H9 (cell line): ENCODE measurements around the gene MEIS3. TPM values are rescaled to one million over a fixed set of nuclear protein-coding genes. Genes with fewer than 3 reads are reported as not detected.

Experiments
- DNase-seq: peaks from one replicate; pipeline ENCODE4 v3.0.0-alpha.2; 2017
- H2AFZ ChIP-seq: one replicate; pipeline ENCODE4 v1.6.1; 2013; ENCODE audit warnings: mild to moderate bottlenecking, low read length, control low read depth, moderate library complexity
- H2AK5ac ChIP-seq: 2 replicates; pipeline ENCODE4 v1.6.1; 2013; ENCODE audit warnings: low read length, control low read depth, mixed read lengths; ENCODE audit not compliant: insufficient read length
- H2BK120ac ChIP-seq: one replicate; pipeline ENCODE4 v1.6.1; 2013; ENCODE audit warnings: low read depth, mild to moderate bottlenecking, low read length, control low read depth, inconsistent platforms; ENCODE audit not compliant: poor library complexity, severe bottlenecking
- H2BK12ac ChIP-seq: 2 replicates; pipeline ENCODE4 v1.6.1; 2013; ENCODE audit warnings: low read length, control low read depth, mixed read lengths, low read depth; ENCODE audit not compliant: insufficient read length
- H2BK15ac ChIP-seq: 2 replicates; pipeline ENCODE4 v1.6.1; 2013; ENCODE audit warnings: low read depth, low read length, control low read depth
- H2BK20ac ChIP-seq: one replicate; pipeline ENCODE4 v1.6.1; 2013; ENCODE audit warnings: low read depth, mild to moderate bottlenecking, low read length, control low read depth, inconsistent platforms; ENCODE audit not compliant: poor library complexity, severe bottlenecking
- H2BK5ac ChIP-seq: 2 replicates; pipeline ENCODE4 v1.6.1; 2013; ENCODE audit warnings: low read length, control low read depth, mixed read lengths; ENCODE audit not compliant: insufficient read length
- H3K14ac ChIP-seq: 2 replicates; pipeline ENCODE4 v1.6.1; 2013; ENCODE audit warnings: low read length, control low read depth; ENCODE audit not compliant: insufficient read depth
- H3K18ac ChIP-seq: 2 replicates; pipeline ENCODE4 v1.6.1; 2013; ENCODE audit warnings: low read depth, mild to moderate bottlenecking, mixed read lengths, low read length, control low read depth; ENCODE audit not compliant: insufficient read length
- H3K23ac ChIP-seq: 2 replicates; pipeline ENCODE4 v1.6.1; 2013; ENCODE audit warnings: low read length, control low read depth, mixed read lengths, low read depth; ENCODE audit not compliant: insufficient read length
- H3K23me2 ChIP-seq: 2 replicates; pipeline ENCODE4 v1.6.1; 2013; ENCODE audit warnings: low read depth, mild to moderate bottlenecking, mixed read lengths, low read length, control low read depth; ENCODE audit not compliant: insufficient read length, poor library complexity, severe bottlenecking
- H3K27ac ChIP-seq: 2 replicates; pipeline ENCODE4 v1.5.1; 2013; ENCODE audit warnings: low read length, control low read depth, mixed read lengths, low read depth; ENCODE audit not compliant: insufficient read length
- H3K27me3 ChIP-seq: 2 replicates; pipeline ENCODE4 v1.6.1; 2013; ENCODE audit warnings: low read length, control low read depth, inconsistent platforms; ENCODE audit not compliant: insufficient read depth
- H3K4ac ChIP-seq: 2 replicates; pipeline ENCODE4 v1.6.1; 2013; ENCODE audit warnings: low read depth, mild to moderate bottlenecking, control low read depth, inconsistent platforms, low read length, moderate library complexity
- H3K4me1 ChIP-seq: 2 replicates; pipeline ENCODE4 v1.6.1; 2013; ENCODE audit warnings: low read length, control low read depth, inconsistent platforms; ENCODE audit not compliant: insufficient read depth
- H3K4me2 ChIP-seq: 2 replicates; pipeline ENCODE4 v1.6.1; 2013; ENCODE audit warnings: low read length, control low read depth, mixed read lengths; ENCODE audit not compliant: insufficient read length, insufficient read depth
- H3K56ac ChIP-seq: 2 replicates; pipeline ENCODE4 v1.6.1; 2013; ENCODE audit warnings: low read depth, mild to moderate bottlenecking, mixed read lengths, low read length, control low read depth; ENCODE audit not compliant: insufficient read length
- H3K79me1 ChIP-seq: 2 replicates; pipeline ENCODE4 v1.6.1; 2013; ENCODE audit warnings: low read depth, mild to moderate bottlenecking, moderate library complexity, low read length, control low read depth, inconsistent platforms; ENCODE audit not compliant: insufficient read depth, poor library complexity, severe bottlenecking
- H3K79me2 ChIP-seq: 2 replicates; pipeline ENCODE4 v1.6.1; 2013; ENCODE audit warnings: low read length, control low read depth, inconsistent platforms; ENCODE audit not compliant: insufficient read depth
- H3K9ac ChIP-seq: 2 replicates; pipeline ENCODE4 v1.6.1; 2013; ENCODE audit warnings: low read length, control low read depth, mixed read lengths; ENCODE audit not compliant: insufficient read length; ENCODE audit errors: extremely low read depth
- H3K9me3 ChIP-seq: one replicate; pipeline ENCODE4 v1.6.1; 2013; ENCODE audit warnings: low read depth, low read length, inconsistent platforms; ENCODE audit not compliant: control insufficient read depth
- H3T11ph ChIP-seq: one replicate; pipeline ENCODE4 v1.6.1; 2013; ENCODE audit warnings: mild to moderate bottlenecking, low read length, control low read depth, inconsistent platforms
- H4K20me1 ChIP-seq: one replicate; pipeline ENCODE4 v1.6.1; 2013; ENCODE audit not compliant: control insufficient read depth, insufficient read length, insufficient read depth
- H4K5ac ChIP-seq: 2 replicates; pipeline ENCODE4 v1.6.1; 2013; ENCODE audit warnings: low read depth, mild to moderate bottlenecking, mixed read lengths, low read length, control low read depth; ENCODE audit not compliant: insufficient read length
- H4K8ac ChIP-seq: replicated peaks from 2 replicates; pipeline ENCODE4 v1.6.1; 2013; ENCODE audit warnings: low read length, control low read depth, mixed read lengths, low read depth; ENCODE audit not compliant: insufficient read length
- H4K91ac ChIP-seq: 2 replicates; pipeline ENCODE4 v1.6.1; 2013; ENCODE audit warnings: low read depth, mild to moderate bottlenecking, moderate library complexity, mixed read lengths, low read length, control low read depth; ENCODE audit not compliant: insufficient read length
- H3K27ac Mint-ChIP-seq, 3 experiments: 2 replicates in 2 of 3; 3 replicates in 1 of 3; pipeline ENCODE4 v1.8.0; 2020 to 2021; ENCODE audit warnings: mixed read lengths in 3 of 3, mild to moderate bottlenecking in 1 of 3, moderate library complexity in 1 of 3
- H3K27me3 Mint-ChIP-seq: 2 replicates; pipeline ENCODE4 v1.8.0; 2021; ENCODE audit warnings: low read depth, mild to moderate bottlenecking, moderate library complexity, mixed read lengths
- H3K36me3 Mint-ChIP-seq, 3 experiments: 2 replicates in 2 of 3; 3 replicates in 1 of 3; pipeline ENCODE4 v1.8.0; 2020 to 2021; ENCODE audit warnings: low read depth in 3 of 3, mixed read lengths in 3 of 3; ENCODE audit not compliant: insufficient read depth in 1 of 3
- H3K4me1 Mint-ChIP-seq, 2 experiments: 2 replicates each; pipeline ENCODE4 v1.8.0; 2020; ENCODE audit warnings: mixed read lengths in 2 of 2
- H3K4me3 Mint-ChIP-seq, 2 experiments: 2 replicates in 1 of 2; 3 replicates in 1 of 2; pipeline ENCODE4 v1.8.0; 2020 to 2021; ENCODE audit warnings: mild to moderate bottlenecking in 2 of 2, mixed read lengths in 2 of 2, moderate library complexity in 1 of 2
- H3K9me3 Mint-ChIP-seq, 2 experiments: 2 replicates in 1 of 2; 3 replicates in 1 of 2; pipeline ENCODE4 v1.8.0; 2020; ENCODE audit warnings: mild to moderate bottlenecking in 2 of 2, mixed read lengths in 2 of 2, moderate library complexity in 1 of 2
- WGBS: extraction: QIAGEN DNeasy Blood & Tissue Kit; methylation state at CpG from one replicate; pipeline ENCODE4 v1.1.7; 2013; ENCODE audit warnings: missing lambda C conversion rate, low lambda C conversion rate, mixed read lengths; ENCODE audit not compliant: insufficient read length; ENCODE audit errors: extremely low coverage; 5-methylcytosine and 5-hydroxymethylcytosine counted together
- total RNA-seq: library from RNA; stranded (reverse); gene quantifications from 2 replicates; pipeline ENCODE4 v1.2.1, GENCODE V29; 2021
- TF ChIP-seq, protein P1 (sequence below): fragments of 200-600 bp; sonication (generic); conservative IDR thresholded peaks from 3 replicates; pipeline ENCODE4 v1.8.0; 2021; ENCODE audit warnings: antibody characterized with exemption, mild to moderate bottlenecking

The MEIS3 gene
- total RNA-seq, 1 experiment from 2014 or later, result 44.0 TPM

DNA sequence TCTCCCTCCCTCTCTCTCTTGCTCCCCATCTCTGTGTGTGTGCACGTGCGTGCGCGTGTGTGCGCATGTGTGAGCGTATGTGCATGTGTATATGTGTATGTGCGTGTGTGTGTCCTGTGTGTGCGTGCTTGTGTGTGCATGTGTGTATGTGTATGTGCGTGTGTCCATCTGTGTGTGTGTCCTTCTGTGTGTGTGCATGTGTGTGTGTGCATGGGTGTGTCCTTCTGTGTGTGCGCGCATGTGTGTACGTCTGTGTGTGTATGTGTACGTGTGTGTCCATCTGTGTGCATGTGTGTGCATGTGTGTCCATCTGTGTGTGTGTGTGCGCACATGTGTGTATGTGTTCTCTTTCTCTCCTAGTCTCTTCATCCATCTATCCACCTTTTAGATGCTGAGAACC lies 40.1 kb upstream of the MEIS3 start:
- no peak overlapping the region for H2BK20ac ChIP-seq
- no peak overlapping the region for H3K4me2 ChIP-seq
- H3K23me2 ChIP-seq, result no peaks in the 10 kb centered on the region
- Mint-ChIP-seq H3K27ac (no peak overlapping the region), H3K9me3 (no peaks in the 10 kb centered on the region), H3K36me3 (peaks cover 5 to 11% (median 6%) of the 10 kb centered on the region in 3 experiments; a peak in 6 of 7 replicates), H3K4me3 (no peak overlapping the region), H3K4me1 (peaks cover 1 to 8% of the 10 kb centered on the region in 2 experiments), H3K27me3 (peaks cover 8% of the 10 kb centered on the region; the same call in 1 of the 2 replicates)
- no peak overlapping the region for H3K4ac ChIP-seq
- no peak overlapping the region for H2BK5ac ChIP-seq
- TF ChIP-seq, protein P1, sequence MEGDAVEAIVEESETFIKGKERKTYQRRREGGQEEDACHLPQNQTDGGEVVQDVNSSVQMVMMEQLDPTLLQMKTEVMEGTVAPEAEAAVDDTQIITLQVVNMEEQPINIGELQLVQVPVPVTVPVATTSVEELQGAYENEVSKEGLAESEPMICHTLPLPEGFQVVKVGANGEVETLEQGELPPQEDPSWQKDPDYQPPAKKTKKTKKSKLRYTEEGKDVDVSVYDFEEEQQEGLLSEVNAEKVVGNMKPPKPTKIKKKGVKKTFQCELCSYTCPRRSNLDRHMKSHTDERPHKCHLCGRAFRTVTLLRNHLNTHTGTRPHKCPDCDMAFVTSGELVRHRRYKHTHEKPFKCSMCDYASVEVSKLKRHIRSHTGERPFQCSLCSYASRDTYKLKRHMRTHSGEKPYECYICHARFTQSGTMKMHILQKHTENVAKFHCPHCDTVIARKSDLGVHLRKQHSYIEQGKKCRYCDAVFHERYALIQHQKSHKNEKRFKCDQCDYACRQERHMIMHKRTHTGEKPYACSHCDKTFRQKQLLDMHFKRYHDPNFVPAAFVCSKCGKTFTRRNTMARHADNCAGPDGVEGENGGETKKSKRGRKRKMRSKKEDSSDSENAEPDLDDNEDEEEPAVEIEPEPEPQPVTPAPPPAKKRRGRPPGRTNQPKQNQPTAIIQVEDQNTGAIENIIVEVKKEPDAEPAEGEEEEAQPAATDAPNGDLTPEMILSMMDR, result no peak
- no peaks in the 10 kb centered on the region for H3K9me3 ChIP-seq
- no peak overlapping the region for H3K18ac ChIP-seq
- no peak overlapping the region for H3K14ac ChIP-seq
- H3K27ac ChIP-seq, result no peak overlapping the region
- H3T11ph ChIP-seq, result no peak overlapping the region
- no peak overlapping the region for H3K9ac ChIP-seq
- H3K79me1 ChIP-seq, result no peaks in the 10 kb centered on the region
- H2AFZ ChIP-seq, result no peak overlapping the region
- H4K8ac ChIP-seq, result no peak overlapping the region
- no peak overlapping the region for H2BK12ac ChIP-seq
- no peak overlapping the region for H2AK5ac ChIP-seq
- H3K79me2 ChIP-seq, result no peaks in the 10 kb centered on the region
- no peak overlapping the region for H2BK120ac ChIP-seq
- no peak overlapping the region for H2BK15ac ChIP-seq
- no peak overlapping the region for H3K56ac ChIP-seq
- no peak overlapping the region for H4K91ac ChIP-seq
- WGBS, result no CpG with 5 or more reads among the region's 14 CpGs
- H4K20me1 ChIP-seq, result no peaks in the 10 kb centered on the region
- peak overlapping the region; percentile 18 for H3K23ac ChIP-seq
- H3K4me1 ChIP-seq, result no peaks in the 10 kb centered on the region; the same call in 1 of the 2 replicates
- H4K5ac ChIP-seq, result no peak overlapping the region
- H3K27me3 ChIP-seq, result peaks cover 2% of the 10 kb centered on the region; the same call in 1 of the 2 replicates
- DNase-seq, result no peak
